ENCODE measurements around the gene WDR18. TPM values are rescaled to one million over a fixed set of nuclear protein-coding genes. Genes with fewer than 3 reads are reported as not detected.
A peak's percentile ranks its signal among the peaks of the same experiment; 100 is the strongest.

The WDR18 gene
- polyA plus RNA-seq, 1 of the 3 experiments (the other 2 are of a cell fraction) = 47.9 TPM

DNA sequence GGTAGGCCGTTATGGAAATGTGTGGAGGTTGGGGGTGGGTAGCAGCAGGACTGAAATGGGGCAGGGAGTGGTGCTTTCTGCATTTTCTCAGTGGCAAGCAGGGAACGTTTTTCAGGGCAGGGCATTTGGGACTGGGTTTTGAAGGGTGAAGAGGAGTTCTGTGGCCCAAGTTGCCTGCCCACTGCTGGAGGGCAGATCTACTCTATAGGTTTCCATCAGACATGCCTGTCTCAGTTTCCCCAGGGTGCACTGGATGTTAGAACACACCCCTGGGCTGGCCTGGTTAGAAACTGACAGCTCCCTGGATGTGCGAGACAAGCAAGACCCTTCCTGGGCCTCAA lies 15.2 kb downstream of the WDR18 start:
- no peaks in the 10 kb centered on the region for H4K20me1 ChIP-seq (ENCODE audit: insufficient read depth)
- WGBS (ENCODE audit: low lambda C conversion rate) = 7% methylated on average over 3 of the region's 3 CpGs
- H3K27me3 ChIP-seq (ENCODE audit: insufficient read depth) = peaks cover 56% of the 10 kb centered on the region
- peaks cover 0 to 13% of the 10 kb centered on the region in 2 experiments; a peak in 1 of 4 replicates for H3K4me1 ChIP-seq (ENCODE audit: control insufficient read depth in 1 of 2, insufficient read depth in 2 of 2, low read depth in 1 of 2, low read length in 1 of 2)
- H3K27ac ChIP-seq (ENCODE audit: low read depth in 2 of 2, low read length in 1 of 2) = no peak overlapping the region
- H3K9ac ChIP-seq = no peak overlapping the region
- H3K4me2 ChIP-seq = no peak overlapping the region
- DNase-seq = no peak
- no peak for TF ChIP-seq RCOR1 (IDR thresholded peaks at IDR 0.05; ENCODE audit: low read length)
- TF ChIP-seq, protein P1, sequence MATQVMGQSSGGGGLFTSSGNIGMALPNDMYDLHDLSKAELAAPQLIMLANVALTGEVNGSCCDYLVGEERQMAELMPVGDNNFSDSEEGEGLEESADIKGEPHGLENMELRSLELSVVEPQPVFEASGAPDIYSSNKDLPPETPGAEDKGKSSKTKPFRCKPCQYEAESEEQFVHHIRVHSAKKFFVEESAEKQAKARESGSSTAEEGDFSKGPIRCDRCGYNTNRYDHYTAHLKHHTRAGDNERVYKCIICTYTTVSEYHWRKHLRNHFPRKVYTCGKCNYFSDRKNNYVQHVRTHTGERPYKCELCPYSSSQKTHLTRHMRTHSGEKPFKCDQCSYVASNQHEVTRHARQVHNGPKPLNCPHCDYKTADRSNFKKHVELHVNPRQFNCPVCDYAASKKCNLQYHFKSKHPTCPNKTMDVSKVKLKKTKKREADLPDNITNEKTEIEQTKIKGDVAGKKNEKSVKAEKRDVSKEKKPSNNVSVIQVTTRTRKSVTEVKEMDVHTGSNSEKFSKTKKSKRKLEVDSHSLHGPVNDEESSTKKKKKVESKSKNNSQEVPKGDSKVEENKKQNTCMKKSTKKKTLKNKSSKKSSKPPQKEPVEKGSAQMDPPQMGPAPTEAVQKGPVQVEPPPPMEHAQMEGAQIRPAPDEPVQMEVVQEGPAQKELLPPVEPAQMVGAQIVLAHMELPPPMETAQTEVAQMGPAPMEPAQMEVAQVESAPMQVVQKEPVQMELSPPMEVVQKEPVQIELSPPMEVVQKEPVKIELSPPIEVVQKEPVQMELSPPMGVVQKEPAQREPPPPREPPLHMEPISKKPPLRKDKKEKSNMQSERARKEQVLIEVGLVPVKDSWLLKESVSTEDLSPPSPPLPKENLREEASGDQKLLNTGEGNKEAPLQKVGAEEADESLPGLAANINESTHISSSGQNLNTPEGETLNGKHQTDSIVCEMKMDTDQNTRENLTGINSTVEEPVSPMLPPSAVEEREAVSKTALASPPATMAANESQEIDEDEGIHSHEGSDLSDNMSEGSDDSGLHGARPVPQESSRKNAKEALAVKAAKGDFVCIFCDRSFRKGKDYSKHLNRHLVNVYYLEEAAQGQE (IDR thresholded peaks at IDR 0.05; ENCODE audit: low read depth, low read length) = no peak
- H3K4me3 ChIP-seq (ENCODE audit: low read depth in 2 of 2, low read length in 1 of 2) = no peak overlapping the region
- H3K9me2 ChIP-seq = no peaks in the 10 kb centered on the region
- H3K79me2 ChIP-seq (ENCODE audit: insufficient read depth) = no peaks in the 10 kb centered on the region
- H3F3A ChIP-seq (replicated peaks; ENCODE audit: insufficient read depth) = peaks cover 17% of the 10 kb centered on the region
- H3K9me3 ChIP-seq = no peaks in the 10 kb centered on the region
- ChIA-PET POLR2A (interaction anchor here (0.6 kb wide), 1 partner anchor 549 kb away, joined by 3 read pairs; no protein-coding TSS in a partner anchor), CTCF (no interaction called here)
- peaks cover 0 to 3% of the 10 kb centered on the region in 2 experiments for H3K36me3 ChIP-seq (replicated peaks in 1 of 2; ENCODE audit: control insufficient read depth in 1 of 2, insufficient read depth in 2 of 2, low read length in 1 of 2)
- no peak overlapping the region for H2AFZ ChIP-seq (ENCODE audit: low read depth)

DNA sequence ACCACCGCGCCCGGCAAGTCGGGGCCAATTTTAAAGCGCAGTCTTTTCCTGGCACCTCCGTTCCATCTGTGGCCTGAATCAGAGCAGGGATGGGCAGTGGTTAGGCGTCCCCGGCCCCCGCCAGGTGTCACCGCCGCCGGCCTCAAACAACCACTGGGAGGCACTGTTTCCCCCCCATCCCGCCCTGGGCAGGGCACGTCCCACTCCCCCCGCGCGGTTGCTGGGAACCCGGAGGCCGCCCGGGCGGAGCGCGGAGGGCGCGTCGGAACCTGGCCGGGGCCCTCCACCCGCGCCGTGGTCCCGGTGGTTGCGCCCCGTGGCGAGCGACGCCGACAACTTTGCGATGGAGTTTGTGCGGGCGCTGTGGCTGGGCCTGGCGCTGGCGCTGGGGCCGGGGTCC lies 15.9 kb downstream of the WDR18 start, which contains the start of gene GRIN3B:
Gene GRIN3B, plus strand, starts transcription at position 325 of the 400 bp plus-strand sequence. Its CDS starts 19 bp downstream, at position 344.
- no peak for TF ChIP-seq MEF2A (IDR thresholded peaks at IDR 0.05; ENCODE audit: borderline replicate concordance, low read depth)
- TF ChIP-seq, protein P2, sequence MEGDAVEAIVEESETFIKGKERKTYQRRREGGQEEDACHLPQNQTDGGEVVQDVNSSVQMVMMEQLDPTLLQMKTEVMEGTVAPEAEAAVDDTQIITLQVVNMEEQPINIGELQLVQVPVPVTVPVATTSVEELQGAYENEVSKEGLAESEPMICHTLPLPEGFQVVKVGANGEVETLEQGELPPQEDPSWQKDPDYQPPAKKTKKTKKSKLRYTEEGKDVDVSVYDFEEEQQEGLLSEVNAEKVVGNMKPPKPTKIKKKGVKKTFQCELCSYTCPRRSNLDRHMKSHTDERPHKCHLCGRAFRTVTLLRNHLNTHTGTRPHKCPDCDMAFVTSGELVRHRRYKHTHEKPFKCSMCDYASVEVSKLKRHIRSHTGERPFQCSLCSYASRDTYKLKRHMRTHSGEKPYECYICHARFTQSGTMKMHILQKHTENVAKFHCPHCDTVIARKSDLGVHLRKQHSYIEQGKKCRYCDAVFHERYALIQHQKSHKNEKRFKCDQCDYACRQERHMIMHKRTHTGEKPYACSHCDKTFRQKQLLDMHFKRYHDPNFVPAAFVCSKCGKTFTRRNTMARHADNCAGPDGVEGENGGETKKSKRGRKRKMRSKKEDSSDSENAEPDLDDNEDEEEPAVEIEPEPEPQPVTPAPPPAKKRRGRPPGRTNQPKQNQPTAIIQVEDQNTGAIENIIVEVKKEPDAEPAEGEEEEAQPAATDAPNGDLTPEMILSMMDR (IDR thresholded peaks at IDR 0.05) = peak; percentile 56
- no peak for TF ChIP-seq EP300 (IDR thresholded peaks at IDR 0.05; ENCODE audit: borderline replicate concordance in 1 of 2, low read depth in 1 of 2, low read length in 1 of 2)
- TF ChIP-seq RAD21 (IDR thresholded peaks at IDR 0.05; ENCODE audit: low read length) = no peak
- no peak for TF ChIP-seq FOXM1 (IDR thresholded peaks at IDR 0.05; ENCODE audit: low read depth)
- 0 out of 2 replicates have a peak, but pooled peaks have one; percentile 16 for TF ChIP-seq SMC3 (IDR thresholded peaks at IDR 0.05; ENCODE audit: low read depth, low read length)
- no peak for TF ChIP-seq RCOR1 (IDR thresholded peaks at IDR 0.05; ENCODE audit: low read length)
- TF ChIP-seq FOXJ3 (CRISPR knock-in tag; IDR thresholded peaks at IDR 0.05) = no peak
- TF ChIP-seq, protein P3, sequence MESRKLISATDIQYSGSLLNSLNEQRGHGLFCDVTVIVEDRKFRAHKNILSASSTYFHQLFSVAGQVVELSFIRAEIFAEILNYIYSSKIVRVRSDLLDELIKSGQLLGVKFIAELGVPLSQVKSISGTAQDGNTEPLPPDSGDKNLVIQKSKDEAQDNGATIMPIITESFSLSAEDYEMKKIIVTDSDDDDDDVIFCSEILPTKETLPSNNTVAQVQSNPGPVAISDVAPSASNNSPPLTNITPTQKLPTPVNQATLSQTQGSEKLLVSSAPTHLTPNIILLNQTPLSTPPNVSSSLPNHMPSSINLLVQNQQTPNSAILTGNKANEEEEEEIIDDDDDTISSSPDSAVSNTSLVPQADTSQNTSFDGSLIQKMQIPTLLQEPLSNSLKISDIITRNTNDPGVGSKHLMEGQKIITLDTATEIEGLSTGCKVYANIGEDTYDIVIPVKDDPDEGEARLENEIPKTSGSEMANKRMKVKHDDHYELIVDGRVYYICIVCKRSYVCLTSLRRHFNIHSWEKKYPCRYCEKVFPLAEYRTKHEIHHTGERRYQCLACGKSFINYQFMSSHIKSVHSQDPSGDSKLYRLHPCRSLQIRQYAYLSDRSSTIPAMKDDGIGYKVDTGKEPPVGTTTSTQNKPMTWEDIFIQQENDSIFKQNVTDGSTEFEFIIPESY (IDR thresholded peaks at IDR 0.05; ENCODE audit: borderline replicate concordance, low read depth) = no peak
- no peak for TF ChIP-seq NRF1 (IDR thresholded peaks at IDR 0.05; ENCODE audit: low read depth, low read length)
- no peak for TF ChIP-seq EZH2phosphoT487 (IDR thresholded peaks at IDR 0.05; ENCODE audit: borderline replicate concordance, low read depth)
- TF ChIP-seq, protein P4, sequence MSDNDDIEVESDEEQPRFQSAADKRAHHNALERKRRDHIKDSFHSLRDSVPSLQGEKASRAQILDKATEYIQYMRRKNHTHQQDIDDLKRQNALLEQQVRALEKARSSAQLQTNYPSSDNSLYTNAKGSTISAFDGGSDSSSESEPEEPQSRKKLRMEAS (IDR thresholded peaks at IDR 0.05; ENCODE audit: low read depth) = no peak
- no peak for TF ChIP-seq RFX5 (IDR thresholded peaks at IDR 0.05; ENCODE audit: low read length)

More for the DNA sequence above, 15.9 kb downstream of the WDR18 start, which contains the start of gene GRIN3B:
- Histone ChIP-seq H3K9me2 (no peaks in the 10 kb centered on the region), H3K79me2 (ENCODE audit: insufficient read depth) (no peaks in the 10 kb centered on the region), H3F3A (replicated peaks; ENCODE audit: insufficient read depth) (peaks cover 17% of the 10 kb centered on the region), H2AFZ (ENCODE audit: low read depth) (no peak within 1 kb of the TSS), H3K36me3 (replicated peaks in 1 of 2; ENCODE audit: control insufficient read depth in 1 of 2, insufficient read depth in 2 of 2, low read length in 1 of 2) (no peaks in the 10 kb centered on the region), H4K20me1 (ENCODE audit: insufficient read depth) (no peaks in the 10 kb centered on the region), H3K27ac (ENCODE audit: low read depth in 2 of 2, low read length in 1 of 2) (no peak within 1 kb of the TSS), H3K4me2 (peak within 1 kb of the TSS; percentile 65), H3K4me3 (ENCODE audit: low read depth in 2 of 2, low read length in 1 of 2) (peak within 1 kb of the TSS; percentile 32 to 55), H3K27me3 (ENCODE audit: insufficient read depth) (peaks cover 57% of the 10 kb centered on the region), H3K9ac (no peak within 1 kb of the TSS), H3K9me3 (no peaks in the 10 kb centered on the region), H3K4me1 (ENCODE audit: control insufficient read depth in 1 of 2, insufficient read depth in 2 of 2, low read depth in 1 of 2, low read length in 1 of 2) (peaks cover 0 to 13% of the 10 kb centered on the region in 2 experiments; a peak in 1 of 4 replicates)
- 3% methylated on average over 7 of the region's 43 CpGs for WGBS (ENCODE audit: low lambda C conversion rate)
- peak; percentile 89 for DNase-seq
- ChIA-PET POLR2A (no interaction called here), CTCF (no interaction called here)

Data from SK-N-SH (cell line).